GM12875 (cell line): Measurements from ENCODE around the gene TPO.

Experiments used
- H3K4me3 ChIP-seq: one replicate; pipeline ENCODE4 v1.5.1; 2011; ENCODE audit warnings: low read depth, low read length, control low read depth
- TF ChIP-seq, protein P1 (sequence below): IDR thresholded peaks from 2 replicates; pipeline ENCODE4 v1.5.1; 2011; ENCODE audit warnings: low read depth, mild to moderate bottlenecking, control low read depth, inconsistent platforms, low read length, moderate library complexity, borderline replicate concordance; ENCODE audit not compliant: insufficient read depth

Gene TPO

DNA sequence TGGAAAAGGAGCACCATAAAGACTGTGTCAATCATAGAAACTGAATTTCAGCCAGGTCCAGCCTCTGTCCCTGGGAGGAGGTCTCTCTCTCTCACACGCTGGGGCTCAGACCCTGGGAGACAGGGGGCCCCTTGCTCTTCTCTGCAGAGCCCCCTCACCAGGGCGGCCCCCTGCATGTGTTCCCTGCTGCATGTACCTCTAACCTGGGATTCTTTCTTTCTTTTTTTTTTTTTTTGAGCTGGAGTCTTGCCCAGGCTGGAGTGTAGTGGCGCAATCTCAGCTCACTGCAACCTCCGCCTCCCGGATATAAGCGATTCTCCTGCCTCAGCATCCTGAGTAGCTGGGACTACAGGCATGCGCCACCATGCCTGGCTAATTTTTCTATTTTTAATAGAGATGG, 46.5 kb downstream of the TPO start:
- TF ChIP-seq, protein P1, sequence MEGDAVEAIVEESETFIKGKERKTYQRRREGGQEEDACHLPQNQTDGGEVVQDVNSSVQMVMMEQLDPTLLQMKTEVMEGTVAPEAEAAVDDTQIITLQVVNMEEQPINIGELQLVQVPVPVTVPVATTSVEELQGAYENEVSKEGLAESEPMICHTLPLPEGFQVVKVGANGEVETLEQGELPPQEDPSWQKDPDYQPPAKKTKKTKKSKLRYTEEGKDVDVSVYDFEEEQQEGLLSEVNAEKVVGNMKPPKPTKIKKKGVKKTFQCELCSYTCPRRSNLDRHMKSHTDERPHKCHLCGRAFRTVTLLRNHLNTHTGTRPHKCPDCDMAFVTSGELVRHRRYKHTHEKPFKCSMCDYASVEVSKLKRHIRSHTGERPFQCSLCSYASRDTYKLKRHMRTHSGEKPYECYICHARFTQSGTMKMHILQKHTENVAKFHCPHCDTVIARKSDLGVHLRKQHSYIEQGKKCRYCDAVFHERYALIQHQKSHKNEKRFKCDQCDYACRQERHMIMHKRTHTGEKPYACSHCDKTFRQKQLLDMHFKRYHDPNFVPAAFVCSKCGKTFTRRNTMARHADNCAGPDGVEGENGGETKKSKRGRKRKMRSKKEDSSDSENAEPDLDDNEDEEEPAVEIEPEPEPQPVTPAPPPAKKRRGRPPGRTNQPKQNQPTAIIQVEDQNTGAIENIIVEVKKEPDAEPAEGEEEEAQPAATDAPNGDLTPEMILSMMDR = no peak
- no peak overlapping the region for H3K4me3 ChIP-seq

DNA sequence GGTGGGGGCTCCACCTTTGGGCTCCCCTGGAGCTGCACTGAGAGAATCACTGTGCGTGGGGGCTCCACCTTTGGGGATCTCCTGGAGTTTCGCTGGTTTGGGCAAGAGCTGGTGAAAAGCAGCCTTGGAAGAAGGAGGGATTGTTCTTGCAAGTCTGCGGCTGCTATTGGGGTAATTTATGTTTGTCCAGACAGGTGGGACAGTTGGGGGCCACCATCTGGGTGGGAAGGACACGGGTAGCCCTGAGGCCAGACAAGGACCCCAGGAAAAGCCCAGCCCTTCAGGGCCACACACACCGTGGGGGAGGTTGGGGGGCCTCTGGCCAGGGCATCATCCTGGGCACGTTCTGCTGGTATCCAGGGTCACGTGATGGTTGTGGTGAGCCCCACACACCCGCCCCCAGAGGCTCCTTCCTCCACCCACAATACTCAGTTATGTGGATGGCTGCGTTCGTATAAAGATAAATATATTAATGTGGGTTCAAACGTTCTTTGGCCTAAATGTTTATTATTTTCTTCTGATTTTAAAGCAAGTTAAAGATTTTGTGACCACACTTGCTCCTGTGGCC, 47.7 kb downstream of the TPO start:
- no peak overlapping the region for H3K4me3 ChIP-seq
- TF ChIP-seq, protein P1 = no peak

DNA sequence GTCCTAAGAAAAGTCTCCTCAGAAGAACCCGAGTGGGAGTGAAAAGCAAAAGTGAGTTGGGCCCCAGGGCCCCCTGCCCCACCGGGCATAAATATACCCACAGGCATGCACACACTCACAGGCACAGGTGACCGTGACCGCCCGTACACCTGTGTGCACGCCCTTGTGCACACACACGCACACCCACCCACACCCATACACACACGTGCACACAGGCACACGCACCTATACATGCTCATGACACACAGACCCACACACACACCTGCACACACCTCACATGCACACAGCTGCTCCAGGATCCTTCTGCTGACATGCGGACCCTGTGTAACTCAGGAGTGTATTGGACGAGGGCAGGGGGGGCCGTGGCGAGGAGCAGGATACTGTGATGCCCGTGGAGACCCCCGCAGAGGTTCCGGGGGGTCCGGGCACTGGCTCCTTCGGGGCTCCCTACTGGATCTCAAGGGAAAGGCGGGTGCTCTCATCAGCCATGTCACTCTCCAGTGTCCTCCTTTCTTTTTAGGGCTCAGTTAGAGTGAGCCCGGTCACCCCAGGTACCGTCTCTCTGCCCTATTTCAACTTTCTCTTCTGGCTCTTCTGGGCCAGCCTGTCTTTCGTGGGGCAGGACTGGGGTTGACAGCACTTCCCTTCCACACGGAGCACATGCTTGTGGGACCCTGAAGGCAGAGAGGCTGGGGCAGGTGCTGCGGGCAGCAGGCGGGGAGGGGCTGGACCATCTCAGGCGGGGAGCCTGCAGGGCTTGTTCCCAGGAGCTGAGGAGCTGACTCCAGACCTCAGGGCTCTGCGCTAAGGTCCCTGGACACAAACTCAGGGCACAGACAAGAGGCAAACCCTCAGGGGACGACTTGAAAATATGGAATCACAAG, 48.5 kb downstream of the TPO start:
- H3K4me3 ChIP-seq = no peak overlapping the region
- TF ChIP-seq, protein P1 = no peak

- no peak overlapping the region for H3K4me3 ChIP-seq
- TF ChIP-seq, protein P1 = no peak
These were observed 49.7 kb downstream of the TPO start for GRCh38 chr2:1462994-1463393.

- no peak overlapping the region for H3K4me3 ChIP-seq
- TF ChIP-seq, protein P1 = no peak
These were observed 59.1 kb downstream of the TPO start for GRCh38 chr2:1472350-1472749.

DNA sequence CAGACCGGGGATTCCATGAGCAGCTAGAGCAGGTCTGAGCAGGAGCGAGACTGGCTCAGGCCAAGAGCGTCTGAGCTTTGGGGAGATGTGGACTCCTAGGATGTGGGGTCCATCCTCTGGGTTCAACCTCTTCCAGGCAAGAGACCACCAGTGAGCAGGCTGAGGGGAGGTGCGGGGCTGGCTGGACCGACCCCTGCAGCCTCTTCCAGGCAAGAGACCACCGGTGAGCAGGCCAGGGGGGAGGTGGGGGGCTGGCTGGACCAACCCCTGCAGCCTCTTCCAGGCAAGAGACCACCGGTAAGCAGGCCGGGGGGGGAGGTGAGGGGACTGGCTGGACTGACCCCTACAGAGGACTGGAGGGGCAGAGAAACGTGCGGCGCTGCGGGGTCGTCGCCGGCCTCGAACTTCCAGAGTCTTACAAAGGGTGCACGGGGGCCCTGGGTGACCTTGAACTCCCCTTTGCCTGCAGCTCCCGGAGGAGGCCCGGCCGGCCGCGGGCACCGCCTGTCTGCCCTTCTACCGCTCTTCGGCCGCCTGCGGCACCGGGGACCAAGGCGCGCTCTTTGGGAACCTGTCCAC, 63.4 kb downstream of the TPO start:
- TF ChIP-seq, protein P1 = no peak
- no peak overlapping the region for H3K4me3 ChIP-seq
